SK-N-SH treated with all-trans-retinoic acid at 6 μM for 48 hours (cell line): ENCODE results near the gene MCAT.

Experiments used
- ATAC-seq: fragments of 200-7000 bp; cut with Tn5 transposase; 3 replicates; pipeline ENCODE4 v1.9.1; 2020; ENCODE audit warnings: mild to moderate bottlenecking, moderate library complexity
- ARNTL ChIP-seq: fragments of 450-650 bp; formaldehyde crosslinking; IDR thresholded peaks from 2 replicates; pipeline ENCODE4 v1.5.0; 2020; ENCODE audit warnings: low read depth, mild to moderate bottlenecking, moderate library complexity, borderline replicate concordance
- BACH2 ChIP-seq: fragments of 250-450 bp; sonication (Bioruptor Pico); IDR thresholded peaks from 2 replicates; pipeline ENCODE4 v1.9.0; 2021; ENCODE audit warnings: mild to moderate bottlenecking, borderline replicate concordance
- CSDC2 ChIP-seq: fragments of 250-450 bp; sonication (Bioruptor Pico); IDR thresholded peaks from 2 replicates; pipeline ENCODE4 v1.5.0; 2020; ENCODE audit warnings: mild to moderate bottlenecking, moderate library complexity
- GLIS3 ChIP-seq: fragments of 250-450 bp; sonication (Bioruptor Pico); IDR thresholded peaks from 2 replicates; pipeline ENCODE4 v1.5.0; 2020; ENCODE audit warnings: mild to moderate bottlenecking, moderate library complexity
- OSR1 ChIP-seq: fragments of 250-450 bp; sonication (Bioruptor Pico); IDR thresholded peaks from 2 replicates; pipeline ENCODE4 v1.8.0; 2022; ENCODE audit warnings: moderate library complexity, mild to moderate bottlenecking, inconsistent platforms
- PPARA ChIP-seq: fragments of 250-450 bp; sonication (Bioruptor Pico); IDR thresholded peaks from 2 replicates; pipeline ENCODE4 v1.5.0; 2020; ENCODE audit warnings: mild to moderate bottlenecking, borderline replicate concordance
- SNAI2 ChIP-seq: fragments of 250-450 bp; sonication (Bioruptor Pico); IDR thresholded peaks from 2 replicates; pipeline ENCODE4 v1.5.0; 2020; ENCODE audit warnings: mild to moderate bottlenecking, moderate library complexity
- TOX ChIP-seq: fragments of 250-450 bp; sonication (Bioruptor Pico); IDR thresholded peaks from 2 replicates; pipeline ENCODE4 v1.8.0; 2021; ENCODE audit warnings: mild to moderate bottlenecking, moderate library complexity, borderline replicate concordance
- ZC3H10 ChIP-seq: fragments of 250-450 bp; sonication (Bioruptor Pico); IDR thresholded peaks from 2 replicates; pipeline ENCODE4 v1.5.1; 2021; ENCODE audit warnings: mild to moderate bottlenecking, moderate library complexity
- ZFP3 ChIP-seq: fragments of 250-450 bp; sonication (Bioruptor Pico); IDR thresholded peaks from 2 replicates; pipeline ENCODE4 v1.5.0; 2020; ENCODE audit warnings: mild to moderate bottlenecking, moderate library complexity
- ZFP30 ChIP-seq: fragments of 450-650 bp; formaldehyde crosslinking; IDR thresholded peaks from 2 replicates; pipeline ENCODE4 v1.5.0; 2022; ENCODE audit warnings: mild to moderate bottlenecking, moderate library complexity
- ZNF565 ChIP-seq: fragments of 450-650 bp; formaldehyde crosslinking; conservative IDR thresholded peaks from 2 replicates; pipeline ENCODE4 v1.5.0; 2020; ENCODE audit warnings: low read depth, mild to moderate bottlenecking, moderate library complexity
- ZNF8 ChIP-seq: fragments of 450-650 bp; formaldehyde crosslinking; IDR thresholded peaks from 2 replicates; pipeline ENCODE4 v1.5.0; 2020; ENCODE audit warnings: mild to moderate bottlenecking, moderate library complexity
- TF ChIP-seq, protein P1 (sequence below): fragments of 250-450 bp; sonication (Bioruptor Pico); IDR thresholded peaks from 2 replicates; pipeline ENCODE4 v1.8.0; 2021; ENCODE audit warnings: low read depth, mild to moderate bottlenecking, moderate library complexity, borderline replicate concordance
- TF ChIP-seq, protein P2 (sequence below): fragments of 250-450 bp; sonication (Bioruptor Pico); IDR thresholded peaks from 2 replicates; pipeline ENCODE4 v1.5.0; 2020; ENCODE audit warnings: mild to moderate bottlenecking, moderate library complexity
- TF ChIP-seq, protein P3 (sequence below): fragments of 250-450 bp; sonication (Bioruptor Pico); IDR thresholded peaks from 2 replicates; pipeline ENCODE4 v1.5.1; 2020; ENCODE audit warnings: low read depth, mild to moderate bottlenecking, moderate library complexity

The MCAT gene

DNA sequence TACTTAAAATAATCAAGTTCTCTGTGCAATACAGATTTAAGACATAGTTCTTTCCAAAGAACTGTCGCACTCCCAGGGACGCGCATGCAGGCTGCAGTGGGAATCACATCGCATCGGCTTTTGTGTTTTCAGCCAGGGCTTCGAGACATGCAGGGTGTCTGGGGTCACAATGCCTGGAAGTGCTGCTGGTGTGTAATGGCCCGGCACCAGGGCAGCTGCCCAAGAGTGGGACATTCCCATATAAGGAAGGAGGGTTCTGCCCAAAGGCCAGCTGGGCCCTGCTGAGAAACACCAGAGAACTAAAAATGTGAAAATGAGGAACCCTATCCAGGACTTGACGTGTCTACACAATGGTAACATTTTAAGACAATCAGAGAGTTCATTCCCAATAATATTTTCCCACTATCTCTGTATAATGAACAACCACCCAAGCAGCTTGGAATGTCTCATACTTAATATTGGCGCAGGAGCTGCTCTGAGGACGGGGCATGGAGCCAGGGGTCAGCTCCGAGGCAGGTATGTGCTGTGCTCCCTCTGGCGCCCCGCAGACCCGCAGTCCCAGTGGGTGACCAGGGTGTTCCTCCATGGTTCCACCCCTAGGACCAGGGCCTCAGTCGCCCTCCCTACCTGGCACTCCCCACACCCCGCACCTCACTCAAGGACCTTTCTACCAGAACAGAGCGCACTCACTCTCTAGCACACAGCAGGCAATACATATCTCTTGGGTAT is 11.3 kb downstream of the MCAT start:
- no peak for ATAC-seq
- no peak for TF ChIP-seq PPARA (CRISPR knock-in tag)
- TF ChIP-seq ZNF565 (CRISPR knock-in tag) = no peak
- TF ChIP-seq OSR1 (CRISPR knock-in tag) = no peak
- TF ChIP-seq, protein P1, sequence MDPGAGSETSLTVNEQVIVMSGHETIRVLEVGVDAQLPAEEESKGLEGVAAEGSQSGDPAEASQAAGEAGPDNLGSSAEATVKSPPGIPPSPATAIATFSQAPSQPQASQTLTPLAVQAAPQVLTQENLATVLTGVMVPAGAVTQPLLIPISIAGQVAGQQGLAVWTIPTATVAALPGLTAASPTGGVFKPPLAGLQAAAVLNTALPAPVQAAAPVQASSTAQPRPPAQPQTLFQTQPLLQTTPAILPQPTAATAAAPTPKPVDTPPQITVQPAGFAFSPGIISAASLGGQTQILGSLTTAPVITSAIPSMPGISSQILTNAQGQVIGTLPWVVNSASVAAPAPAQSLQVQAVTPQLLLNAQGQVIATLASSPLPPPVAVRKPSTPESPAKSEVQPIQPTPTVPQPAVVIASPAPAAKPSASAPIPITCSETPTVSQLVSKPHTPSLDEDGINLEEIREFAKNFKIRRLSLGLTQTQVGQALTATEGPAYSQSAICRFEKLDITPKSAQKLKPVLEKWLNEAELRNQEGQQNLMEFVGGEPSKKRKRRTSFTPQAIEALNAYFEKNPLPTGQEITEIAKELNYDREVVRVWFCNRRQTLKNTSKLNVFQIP (CRISPR knock-in tag) = no peak
- TF ChIP-seq CSDC2 (CRISPR knock-in tag) = no peak
- no peak for TF ChIP-seq ZC3H10 (CRISPR knock-in tag)
- no peak for TF ChIP-seq ARNTL (CRISPR knock-in tag)
- TF ChIP-seq, protein P2, sequence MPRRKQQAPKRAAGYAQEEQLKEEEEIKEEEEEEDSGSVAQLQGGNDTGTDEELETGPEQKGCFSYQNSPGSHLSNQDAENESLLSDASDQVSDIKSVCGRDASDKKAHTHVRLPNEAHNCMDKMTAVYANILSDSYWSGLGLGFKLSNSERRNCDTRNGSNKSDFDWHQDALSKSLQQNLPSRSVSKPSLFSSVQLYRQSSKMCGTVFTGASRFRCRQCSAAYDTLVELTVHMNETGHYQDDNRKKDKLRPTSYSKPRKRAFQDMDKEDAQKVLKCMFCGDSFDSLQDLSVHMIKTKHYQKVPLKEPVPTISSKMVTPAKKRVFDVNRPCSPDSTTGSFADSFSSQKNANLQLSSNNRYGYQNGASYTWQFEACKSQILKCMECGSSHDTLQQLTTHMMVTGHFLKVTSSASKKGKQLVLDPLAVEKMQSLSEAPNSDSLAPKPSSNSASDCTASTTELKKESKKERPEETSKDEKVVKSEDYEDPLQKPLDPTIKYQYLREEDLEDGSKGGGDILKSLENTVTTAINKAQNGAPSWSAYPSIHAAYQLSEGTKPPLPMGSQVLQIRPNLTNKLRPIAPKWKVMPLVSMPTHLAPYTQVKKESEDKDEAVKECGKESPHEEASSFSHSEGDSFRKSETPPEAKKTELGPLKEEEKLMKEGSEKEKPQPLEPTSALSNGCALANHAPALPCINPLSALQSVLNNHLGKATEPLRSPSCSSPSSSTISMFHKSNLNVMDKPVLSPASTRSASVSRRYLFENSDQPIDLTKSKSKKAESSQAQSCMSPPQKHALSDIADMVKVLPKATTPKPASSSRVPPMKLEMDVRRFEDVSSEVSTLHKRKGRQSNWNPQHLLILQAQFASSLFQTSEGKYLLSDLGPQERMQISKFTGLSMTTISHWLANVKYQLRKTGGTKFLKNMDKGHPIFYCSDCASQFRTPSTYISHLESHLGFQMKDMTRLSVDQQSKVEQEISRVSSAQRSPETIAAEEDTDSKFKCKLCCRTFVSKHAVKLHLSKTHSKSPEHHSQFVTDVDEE (CRISPR knock-in tag) = no peak
- TF ChIP-seq ZNF8 (CRISPR knock-in tag) = no peak
- TF ChIP-seq GLIS3 (CRISPR knock-in tag) = no peak
- no peak for TF ChIP-seq SNAI2 (CRISPR knock-in tag)
- no peak for TF ChIP-seq ZFP3 (CRISPR knock-in tag)
- TF ChIP-seq BACH2 = no peak
- no peak for TF ChIP-seq TOX (CRISPR knock-in tag)

DNA sequence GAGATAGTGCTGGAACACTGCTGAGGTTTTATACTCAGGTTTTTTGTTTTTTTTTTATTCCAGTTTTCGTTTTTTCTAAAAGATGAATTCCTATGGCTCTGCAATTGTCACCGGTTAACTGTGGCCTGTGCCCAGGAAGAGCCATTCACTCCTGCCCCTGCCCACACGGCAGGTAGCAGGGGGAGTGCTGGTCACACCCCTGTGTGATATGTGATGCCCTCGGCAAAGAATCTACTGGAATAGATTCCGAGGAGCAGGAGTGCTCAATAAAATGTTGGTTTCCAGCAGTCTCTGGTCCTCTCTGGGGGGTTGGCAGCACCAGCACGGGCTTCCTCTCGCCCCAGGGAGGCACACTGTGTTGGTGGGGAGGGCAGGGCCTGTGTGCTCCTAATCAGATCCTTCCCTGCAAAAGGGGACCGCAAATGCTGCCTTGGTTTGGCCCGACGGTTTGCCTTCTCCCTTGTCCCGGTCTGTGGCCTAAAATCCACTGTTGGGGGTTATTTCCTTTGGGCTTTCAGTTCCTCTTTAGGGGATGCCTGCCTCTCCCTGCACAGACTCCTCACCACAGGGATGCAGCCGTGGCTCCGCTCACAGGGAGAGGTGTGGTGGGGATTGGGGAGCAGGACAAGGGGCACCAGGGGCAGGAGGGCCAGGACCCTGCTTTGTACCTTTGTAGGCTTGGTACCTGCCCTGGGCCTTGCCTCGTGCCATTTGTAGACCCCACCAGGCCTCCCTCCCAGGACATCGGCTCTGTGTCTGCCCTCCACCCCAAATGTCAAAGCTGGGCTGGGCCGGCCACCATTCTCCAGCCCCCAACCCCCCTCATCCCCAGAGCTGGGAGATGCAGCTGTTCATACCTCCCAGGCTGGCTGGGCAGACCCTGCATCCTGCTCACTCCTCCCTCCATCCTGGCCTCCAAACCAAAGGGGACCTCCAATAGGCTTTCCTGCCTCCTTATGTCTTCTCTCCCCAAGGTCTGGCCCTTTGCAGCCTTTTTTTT is 13.5 kb downstream of the MCAT start:
- no peak for ATAC-seq
- TF ChIP-seq BACH2 (no peak), SNAI2 (CRISPR knock-in tag) (no peak), GLIS3 (CRISPR knock-in tag) (no peak), ZNF8 (CRISPR knock-in tag) (no peak), ZC3H10 (CRISPR knock-in tag) (no peak), ZFP30 (CRISPR knock-in tag) (no peak), CSDC2 (CRISPR knock-in tag) (no peak)
- TF ChIP-seq, protein P3, sequence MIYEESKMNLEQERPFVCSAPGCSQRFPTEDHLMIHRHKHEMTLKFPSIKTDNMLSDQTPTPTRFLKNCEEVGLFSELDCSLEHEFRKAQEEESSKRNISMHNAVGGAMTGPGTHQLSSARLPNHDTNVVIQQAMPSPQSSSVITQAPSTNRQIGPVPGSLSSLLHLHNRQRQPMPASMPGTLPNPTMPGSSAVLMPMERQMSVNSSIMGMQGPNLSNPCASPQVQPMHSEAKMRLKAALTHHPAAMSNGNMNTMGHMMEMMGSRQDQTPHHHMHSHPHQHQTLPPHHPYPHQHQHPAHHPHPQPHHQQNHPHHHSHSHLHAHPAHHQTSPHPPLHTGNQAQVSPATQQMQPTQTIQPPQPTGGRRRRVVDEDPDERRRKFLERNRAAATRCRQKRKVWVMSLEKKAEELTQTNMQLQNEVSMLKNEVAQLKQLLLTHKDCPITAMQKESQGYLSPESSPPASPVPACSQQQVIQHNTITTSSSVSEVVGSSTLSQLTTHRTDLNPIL = no peak

GRCh38 chr22:43128928-43129424 is 14.2 kb downstream of the MCAT start:
- no peak for TF ChIP-seq PPARA (CRISPR knock-in tag)
- TF ChIP-seq OSR1 (CRISPR knock-in tag) = no peak
- no peak for TF ChIP-seq BACH2
- TF ChIP-seq, protein P2 (CRISPR knock-in tag) = no peak
- ATAC-seq = no peak
